CD4-positive, alpha-beta T cell (primary cell): ENCODE results near the gene OXTR. TPM values are rescaled to one million over a fixed set of nuclear protein-coding genes. Genes with fewer than 3 reads are reported as not detected.

ENCODE experiments used
- ATAC-seq: fragments of 200-7000 bp; cut with Tn5 transposase; one replicate; pipeline ENCODE4 v1.10.0; 2022; ENCODE audit warnings: mild to moderate bottlenecking; ENCODE audit not compliant: poor library complexity
- CTCF ChIA-PET: fragments of 350-600 bp; sonication (Branson Sonifier 250); formaldehyde crosslinking; loops from one replicate; lab custom pipeline; 2021; ENCODE audit warnings: antibody characterized with exemption, inconsistent platforms; lab: Charles Lee
- POLR2A ChIA-PET: fragments of 350-600 bp; sonication (Branson Sonifier 250); formaldehyde crosslinking; loops from one replicate; lab custom pipeline; 2021; ENCODE audit warnings: antibody characterized with exemption, inconsistent platforms; lab: Charles Lee
- DNase-seq, 14 experiments: peaks; one replicate each; pipeline ENCODE4 v3.0.0-alpha.2; 2013 to 2020; ENCODE audit warnings: mixed read lengths in 2 of 14
- H3K27ac ChIP-seq, 2 donors: one replicate each; pipeline versions ENCODE4 v1.5.1 to v1.7.0; 2013; ENCODE audit warnings: low read length in 2 of 2, low read depth in 1 of 2, mild to moderate bottlenecking in 1 of 2
- H3K27me3 ChIP-seq, 2 experiments: 1 replicate in 1 of 2; 2 replicates in 1 of 2; pipeline versions ENCODE4 v1.6.1 to v1.7.0; 2013; ENCODE audit warnings: low read length in 2 of 2, control low read depth in 1 of 2, mild to moderate bottlenecking in 1 of 2, moderate library complexity in 1 of 2; ENCODE audit not compliant: insufficient read depth in 2 of 2, control insufficient read depth in 1 of 2
- H3K36me3 ChIP-seq: one replicate; pipeline ENCODE4 v1.6.1; 2013; ENCODE audit warnings: low read length, control low read depth; ENCODE audit not compliant: insufficient read depth
- H3K4me1 ChIP-seq: one replicate; pipeline ENCODE4 v1.6.1; 2013; ENCODE audit warnings: low read length, control low read depth; ENCODE audit not compliant: insufficient read depth
- H3K4me3 ChIP-seq: one replicate; pipeline ENCODE4 v1.5.1; 2013; ENCODE audit warnings: mild to moderate bottlenecking, low read length, moderate library complexity
- H3K9me3 ChIP-seq, 2 experiments: 1 replicate in 1 of 2; 2 replicates in 1 of 2; pipeline versions ENCODE4 v1.6.1 to v1.7.0; 2013; ENCODE audit warnings: low read length in 2 of 2, mild to moderate bottlenecking in 2 of 2, control low read depth in 1 of 2, moderate library complexity in 1 of 2; ENCODE audit not compliant: control insufficient read depth in 1 of 2, insufficient read depth in 1 of 2
- H3K27ac Mint-ChIP-seq: one replicate; pipeline ENCODE4 v1.8.0; 2020; ENCODE audit warnings: mixed read lengths
- H3K27me3 Mint-ChIP-seq: one replicate; pipeline ENCODE4 v1.8.0; 2021; ENCODE audit warnings: mixed read lengths
- H3K36me3 Mint-ChIP-seq: one replicate; pipeline ENCODE4 v1.8.0; 2021; ENCODE audit warnings: low read depth, mixed read lengths
- H3K4me1 Mint-ChIP-seq: one replicate; pipeline ENCODE4 v1.8.0; 2021; ENCODE audit warnings: low read depth, mixed read lengths
- H3K4me3 Mint-ChIP-seq: one replicate; pipeline ENCODE4 v1.8.0; 2020; ENCODE audit warnings: mild to moderate bottlenecking, mixed read lengths
- H3K9me3 Mint-ChIP-seq: one replicate; pipeline ENCODE4 v1.8.0; 2020; ENCODE audit warnings: mixed read lengths
- CTCF ChIP-seq: fragments of 200-600 bp; IDR thresholded peaks from one replicate; pipeline ENCODE4 v1.8.0; 2022; ENCODE audit warnings: antibody characterized with exemption, mild to moderate bottlenecking
- intact Hi-C, 2 experiments: fragments of 100-400 bp; cut with DNase I in 1 of 2; cut with micrococcal nuclease in 1 of 2; formaldehyde crosslinking; loops; one replicate each; pipeline versions ENCODE4 v1.15.1 to v1.9.0; 2023 to 2025; cut with DNase I, micrococcal nuclease
- total RNA-seq, 174 experiments: library from RNA in 2 of 174; stranded (reverse) in 2 of 174; gene quantifications; one replicate each; pipeline ENCODE4 v1.2.3 and lab custom pipeline; 2021 to 2026

OXTR gene
- total RNA-seq, 2 experiments from 2014 or later, result 0.11 to 0.17 TPM

GRCh38 chr3:8765528-8765927 is 3.9 kb downstream of the OXTR start:
- no peak for DNase-seq
- H3K27ac ChIP-seq, result no peak overlapping the region
- H3K4me1 ChIP-seq, result peaks cover 16% of the 10 kb centered on the region
- Mint-ChIP-seq H3K36me3 (no peaks in the 10 kb centered on the region), H3K4me1 (peaks cover 5% of the 10 kb centered on the region), H3K9me3 (no peaks in the 10 kb centered on the region), H3K27me3 (peaks cover 36% of the 10 kb centered on the region), H3K4me3 (no peak overlapping the region), H3K27ac (no peak overlapping the region)
- peaks cover 19 to 29% of the 10 kb centered on the region in 2 experiments for H3K27me3 ChIP-seq
- H3K36me3 ChIP-seq, result no peaks in the 10 kb centered on the region
- H3K4me3 ChIP-seq, result no peak overlapping the region
- no peak for TF ChIP-seq CTCF
- CTCF ChIA-PET, result no interaction called here
- intact Hi-C loops, result no loop called here
- POLR2A ChIA-PET, result no interaction called here
- H3K9me3 ChIP-seq, result peaks cover 0 to 14% of the 10 kb centered on the region in 2 experiments
- no peak for ATAC-seq

GRCh38 chr3:8764528-8764927 is 4.9 kb downstream of the OXTR start:
- H3K9me3 Mint-ChIP-seq, result no peaks in the 10 kb centered on the region
- POLR2A ChIA-PET, result no interaction called here
- no peaks in the 10 kb centered on the region for H3K36me3 Mint-ChIP-seq
- intact Hi-C loops, result no loop called here
- no peak overlapping the region for H3K27ac Mint-ChIP-seq
- no peak overlapping the region for H3K4me3 ChIP-seq
- peaks cover 0 to 14% of the 10 kb centered on the region in 2 experiments for H3K9me3 ChIP-seq
- DNase-seq (no peak), ATAC-seq (no peak)
- peaks cover 26% of the 10 kb centered on the region for H3K27me3 Mint-ChIP-seq
- CTCF ChIA-PET, result no interaction called here
- peaks cover 1% of the 10 kb centered on the region for H3K4me1 Mint-ChIP-seq
- H3K4me3 Mint-ChIP-seq, result no peak overlapping the region
- H3K27me3 ChIP-seq, result peaks cover 11 to 19% of the 10 kb centered on the region in 2 experiments
- H3K36me3 ChIP-seq, result no peaks in the 10 kb centered on the region
- H3K4me1 ChIP-seq, result peaks cover 13% of the 10 kb centered on the region
- TF ChIP-seq CTCF, result no peak
- H3K27ac ChIP-seq, result no peak overlapping the region

- H3K9me3 Mint-ChIP-seq, result no peaks in the 10 kb centered on the region
- Histone ChIP-seq H3K4me3 (no peak overlapping the region), H3K36me3 (no peaks in the 10 kb centered on the region), H3K4me1 (no peaks in the 10 kb centered on the region), H3K27ac (no peak overlapping the region), H3K9me3 (peaks cover 0 to 4% of the 10 kb centered on the region in 2 experiments), H3K27me3 (peaks cover 0 to 6% of the 10 kb centered on the region in 2 experiments)
- H3K4me1 Mint-ChIP-seq, result no peaks in the 10 kb centered on the region
- no peak for TF ChIP-seq CTCF
- no peak overlapping the region for H3K4me3 Mint-ChIP-seq
- no peaks in the 10 kb centered on the region for H3K36me3 Mint-ChIP-seq
- no peak overlapping the region for H3K27ac Mint-ChIP-seq
- H3K27me3 Mint-ChIP-seq, result peaks cover 15% of the 10 kb centered on the region
- CTCF ChIA-PET, result no interaction called here
- POLR2A ChIA-PET, result no interaction called here
- no peak for ATAC-seq
- DNase-seq, result no peak
- intact Hi-C loops, result no loop called here
Observed at GRCh38 chr3:8762607-8763377, 6.6 kb downstream of the OXTR start.
